CD4-positive, alpha-beta T cell treated with Interleukin-2 at 100 ng/mL for 4 hours (primary cell): ENCODE results near the gene ARPP21.
"Not testable (repeated sequence)": the region's sequence is repeated elsewhere in the genome, so short reads cannot be mapped to it uniquely, and the experiment has no call there.

ENCODE experiments used
- DNase-seq: peaks from one replicate; pipeline ENCODE4 v3.0.0-alpha.2; 2020; ENCODE audit warnings: low spot score

ARPP21 gene

DNA sequence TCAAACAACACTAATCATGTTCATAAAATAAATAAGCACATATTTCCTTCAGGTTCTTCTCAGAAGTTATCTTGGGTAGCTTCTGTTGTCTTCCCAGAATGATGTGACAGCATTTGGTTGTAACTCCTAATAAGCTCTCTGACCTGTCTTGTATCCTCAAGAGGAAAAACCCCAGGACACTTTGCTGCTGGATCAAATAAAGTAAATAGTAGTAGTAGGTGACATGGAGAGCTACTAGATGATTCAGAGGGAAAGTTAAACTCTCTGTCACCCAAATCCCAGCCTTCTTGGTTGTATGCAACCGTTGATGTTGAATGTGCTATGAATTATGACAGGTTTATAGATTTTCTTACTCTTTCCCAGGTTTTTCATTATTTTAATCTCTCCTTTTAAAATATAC lies 143.0 kb downstream of the ARPP21 start:
- no peak for DNase-seq

DNA sequence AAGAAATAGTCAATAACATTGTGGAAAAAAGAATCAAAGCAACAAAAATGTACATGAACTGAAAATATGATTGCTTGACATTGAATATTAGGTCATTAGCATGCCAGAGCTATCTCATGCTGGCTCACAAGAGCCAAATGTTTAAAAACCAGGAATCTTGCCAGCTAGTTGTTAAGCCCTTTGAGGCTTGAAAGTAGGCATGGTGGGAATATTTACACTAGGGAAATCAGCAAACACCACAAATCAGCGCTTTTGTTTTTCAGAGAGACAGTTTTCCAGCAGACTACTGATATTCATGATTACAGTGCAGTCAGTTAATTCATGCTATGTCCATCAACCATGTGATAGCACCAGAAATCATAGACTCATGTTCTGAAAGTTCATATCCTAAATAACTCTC lies 144.8 kb downstream of the ARPP21 start:
- no peak for DNase-seq

DNA sequence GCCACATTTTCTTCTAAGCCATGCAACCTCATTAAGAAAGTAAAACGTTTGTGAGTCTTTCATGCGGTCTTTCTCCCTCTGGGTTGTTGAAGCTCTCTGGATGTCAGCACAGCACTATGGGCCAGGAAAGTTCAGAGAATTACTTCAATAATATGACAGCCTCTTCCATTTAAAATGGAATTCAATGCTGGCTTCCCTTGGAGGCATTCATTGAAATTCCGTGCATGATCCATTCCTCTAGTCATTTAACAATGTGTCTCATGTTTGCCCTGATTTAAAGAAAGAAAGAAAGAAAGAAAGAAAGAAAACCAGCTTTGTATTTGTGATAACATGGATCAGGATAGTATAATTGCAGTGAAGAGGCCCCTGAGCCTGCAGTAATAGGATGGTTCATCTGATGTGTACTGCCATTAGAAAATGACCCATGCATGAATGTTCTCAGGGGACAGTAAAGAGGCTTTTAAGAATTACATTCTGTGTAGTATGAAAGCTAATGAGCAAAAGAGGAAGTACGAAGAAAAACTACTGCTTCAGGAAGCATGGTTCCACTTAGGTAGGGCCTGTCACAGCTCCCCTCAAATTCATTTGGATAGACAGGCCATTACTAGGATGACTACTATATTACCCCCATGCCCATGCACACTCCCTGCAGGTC lies 146.0 kb downstream of the ARPP21 start:
- DNase-seq = no peak

DNA sequence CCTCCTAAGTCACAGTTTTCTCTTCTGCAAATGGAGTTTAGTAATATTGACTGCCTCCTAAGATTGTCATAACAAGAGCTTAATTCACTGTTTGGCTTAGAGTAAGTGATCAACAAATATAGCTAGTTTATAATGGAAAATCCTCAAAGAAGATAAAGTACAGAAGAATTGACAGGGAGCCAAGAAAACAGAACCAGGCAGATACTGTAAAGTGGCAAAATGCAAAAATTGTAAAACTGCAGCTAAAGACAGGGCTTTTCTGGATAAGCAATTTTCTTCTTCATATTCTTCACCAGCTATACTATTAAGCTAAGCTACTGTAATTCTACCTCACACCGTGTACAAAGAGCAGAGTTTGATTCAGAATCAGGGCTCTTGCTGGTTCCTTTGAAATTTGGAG lies 148.6 kb downstream of the ARPP21 start:
- no peak for DNase-seq

DNA sequence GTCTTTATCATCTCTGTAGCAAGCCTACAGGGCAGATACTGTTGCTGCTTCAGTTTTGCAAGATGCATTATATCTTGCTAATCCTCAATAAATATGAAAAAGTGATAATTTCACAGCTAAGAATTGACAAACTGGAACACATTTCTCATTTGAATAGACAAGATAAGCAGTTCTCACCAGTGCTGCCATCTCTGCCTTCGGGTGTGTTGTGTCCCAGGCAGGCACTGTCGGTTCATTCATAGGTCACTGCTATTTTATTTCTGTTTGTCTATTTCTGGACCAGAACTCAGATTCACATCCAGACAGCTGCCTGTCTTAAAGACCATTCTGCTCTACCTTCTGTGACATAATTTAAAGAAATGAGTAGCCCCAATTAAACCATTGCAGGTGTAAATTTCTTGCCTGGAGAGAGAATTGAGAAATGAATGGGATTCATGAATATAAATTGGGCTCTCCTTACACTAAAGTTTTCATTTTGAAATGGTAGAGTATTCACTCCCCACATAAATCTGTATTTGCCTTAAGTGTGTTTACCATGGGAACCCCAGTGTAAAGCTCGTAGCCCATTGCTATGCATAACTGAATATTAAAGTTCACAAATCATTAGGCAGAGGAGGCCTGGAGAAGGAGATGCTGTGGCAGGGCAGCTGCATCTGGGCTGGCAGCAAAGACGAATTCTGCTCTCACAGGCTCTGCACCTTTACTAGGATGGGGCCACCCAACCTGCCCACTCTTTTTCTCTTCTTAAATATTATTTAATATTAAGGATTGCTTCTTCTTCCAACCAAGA lies 149.9 kb downstream of the ARPP21 start:
- DNase-seq = no peak

DNA sequence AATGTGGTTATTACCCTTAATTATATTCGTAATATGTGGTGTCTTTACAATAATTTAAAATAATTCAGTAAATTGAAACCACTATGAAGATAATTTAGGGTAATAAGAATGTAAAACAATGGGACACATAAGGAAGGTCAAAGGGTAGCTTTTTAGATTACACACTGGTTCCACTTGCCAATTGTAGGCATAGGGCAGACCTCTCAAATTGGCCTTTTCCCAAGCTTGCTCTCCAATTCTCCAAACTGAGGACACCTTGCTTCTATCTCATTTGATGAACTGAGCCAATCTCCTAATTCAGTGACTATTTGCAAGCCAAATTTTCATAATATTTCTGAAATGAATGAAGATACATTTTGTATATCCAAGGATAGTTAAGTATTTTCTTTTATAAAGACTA lies 151.4 kb downstream of the ARPP21 start:
- no peak for DNase-seq

DNA sequence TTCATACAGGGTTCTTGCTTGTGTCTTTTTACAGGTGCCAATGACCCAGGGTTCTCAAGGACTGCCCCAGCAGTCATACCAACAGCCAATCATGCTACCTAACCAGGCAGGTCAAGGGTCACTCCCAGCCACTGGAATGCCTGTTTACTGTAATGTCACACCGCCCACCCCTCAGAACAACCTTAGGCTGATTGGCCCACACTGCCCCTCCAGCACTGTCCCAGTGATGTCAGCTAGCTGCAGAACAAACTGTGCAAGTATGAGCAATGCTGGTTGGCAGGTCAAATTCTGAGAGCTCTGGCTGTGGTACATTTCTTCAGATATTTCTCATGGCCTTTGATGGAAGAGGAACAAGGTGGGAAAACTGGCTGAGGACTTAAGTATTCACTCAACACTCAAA lies 154.3 kb downstream of the ARPP21 start:
- no peak for DNase-seq

DNA sequence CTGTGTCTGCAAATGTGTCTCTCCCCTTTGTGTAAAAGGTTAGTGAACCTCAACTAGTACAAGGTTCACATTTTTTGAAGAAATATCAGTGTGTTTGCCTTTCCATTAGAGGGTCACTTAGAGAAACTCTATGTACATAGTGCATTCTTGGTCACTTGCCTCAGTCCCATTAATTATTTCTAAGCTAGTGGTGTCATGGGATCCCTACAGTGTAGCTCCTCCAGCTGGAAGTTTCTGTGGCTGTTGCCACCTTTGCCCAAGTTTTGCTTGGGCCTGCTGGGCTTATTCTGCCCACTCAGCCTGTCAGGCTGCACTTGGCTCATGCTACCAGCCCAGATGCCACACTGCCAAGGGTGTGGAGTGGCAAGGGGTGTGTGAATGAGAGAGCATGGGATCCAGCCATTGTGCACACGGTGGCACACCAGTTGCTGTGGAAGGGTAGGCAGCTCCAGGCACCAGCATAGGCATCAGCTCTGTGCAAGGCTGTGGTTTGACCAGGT lies 161.7 kb downstream of the ARPP21 start:
- DNase-seq = no peak

DNA sequence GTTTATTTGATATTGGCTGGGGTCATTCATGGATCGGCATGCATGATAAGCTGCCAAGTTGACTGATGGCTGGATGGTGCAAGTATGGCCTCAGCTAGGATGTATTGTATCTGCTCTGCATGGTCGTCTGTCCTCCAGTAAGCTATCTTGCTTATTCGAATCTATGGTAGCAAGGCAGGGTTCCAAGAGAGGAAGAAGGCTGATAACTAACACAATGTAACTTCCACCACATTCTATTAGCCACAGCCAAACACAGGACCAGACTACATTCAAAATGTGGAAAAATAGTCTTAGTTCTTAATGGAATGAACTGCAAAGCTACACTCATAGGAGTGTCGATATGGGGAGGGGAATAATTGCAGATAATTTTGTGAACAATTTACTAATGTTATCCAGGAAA lies 175.2 kb downstream of the ARPP21 start:
- DNase-seq = no peak

DNA sequence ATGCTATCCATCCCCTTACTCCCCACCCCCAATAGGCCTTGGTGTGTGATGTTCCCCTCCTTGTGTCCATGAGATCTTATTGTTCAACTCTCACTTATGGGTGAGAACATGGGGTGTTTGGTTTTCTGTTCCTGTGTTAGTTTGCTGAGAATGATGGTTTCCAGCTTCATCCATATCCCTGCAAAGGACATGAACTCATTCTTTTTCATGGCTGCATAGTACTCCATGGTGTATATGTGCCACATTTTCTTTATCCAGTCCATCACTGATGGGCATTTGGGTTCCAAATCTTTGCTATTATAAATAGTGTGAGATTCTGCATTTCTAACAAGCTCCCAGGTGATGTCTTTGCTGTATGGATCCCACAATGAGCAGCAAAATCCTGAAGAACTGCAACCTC lies 176.5 kb downstream of the ARPP21 start:
- not testable (repeated sequence) for DNase-seq

DNA sequence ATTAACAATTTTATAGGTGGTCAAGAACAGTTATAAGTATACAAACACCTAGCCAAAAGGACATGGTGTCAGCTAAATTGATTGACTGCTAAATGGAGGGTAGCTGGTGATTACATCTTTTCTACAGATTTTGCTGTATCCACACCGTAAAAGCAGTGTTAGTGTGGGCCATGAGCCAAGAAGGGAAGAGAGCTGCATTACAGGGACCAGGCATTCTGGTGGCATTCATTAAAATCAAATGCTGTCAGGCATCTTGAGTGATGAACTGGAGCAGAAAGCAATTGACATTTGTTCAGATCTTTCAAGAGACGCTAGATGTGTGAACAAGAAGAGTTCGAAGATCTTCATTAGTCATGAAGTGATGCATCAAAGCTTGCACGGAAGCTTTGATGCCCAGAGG lies 177.9 kb downstream of the ARPP21 start:
- DNase-seq = no peak

DNA sequence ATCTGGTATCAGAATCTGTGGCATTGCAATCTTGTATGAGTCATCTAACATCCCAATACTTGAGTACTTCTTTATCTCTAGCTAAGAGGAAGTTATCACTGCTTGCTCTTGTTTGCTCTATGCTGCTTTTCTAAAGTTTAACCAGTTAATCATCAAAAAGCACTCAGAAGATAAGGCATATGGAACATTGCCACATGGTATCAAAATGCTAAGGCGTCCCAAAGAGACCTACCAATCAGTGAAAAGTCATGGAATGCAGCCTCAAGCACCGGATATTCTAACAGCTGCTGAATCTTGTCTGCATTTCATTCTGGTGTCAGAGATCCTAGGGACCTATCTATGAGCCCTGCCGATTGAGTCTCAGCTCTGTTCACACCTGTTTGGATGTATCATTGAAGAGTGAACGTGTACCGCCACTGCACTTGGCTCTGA lies 192.8 kb downstream of the ARPP21 start:
- no peak for DNase-seq
